Smooth muscle cell (in vitro differentiated cells): Measurements from ENCODE around the gene RIN3. TPM values are rescaled to one million over a fixed set of nuclear protein-coding genes. Genes with fewer than 3 reads are reported as not detected.

Experiments used
- DNase-seq: peaks from one replicate; lab custom pipeline; 2025; ENCODE audit not compliant: unreplicated experiment; lab: John Stamatoyannopoulos, UW
- H2AFZ ChIP-seq: fragments of 200-600 bp; sonication (generic); 2 replicates; pipeline ENCODE4 v1.6.0; 2016; ENCODE audit warnings: antibody characterized with exemption, low read depth, mild to moderate bottlenecking
- H3F3A ChIP-seq: fragments of 200-600 bp; sonication (generic); 2 replicates; pipeline ENCODE4 v1.6.0; 2017; ENCODE audit warnings: antibody characterized with exemption, low read depth
- H3K27ac ChIP-seq: fragments of 200-600 bp; sonication (generic); 2 replicates; pipeline ENCODE4 v1.5.1; 2016; ENCODE audit warnings: low read depth, mild to moderate bottlenecking
- H3K27me3 ChIP-seq: fragments of 200-600 bp; sonication (generic); 2 replicates; pipeline ENCODE4 v1.6.1; 2016; ENCODE audit warnings: low read depth, mild to moderate bottlenecking
- H3K36me3 ChIP-seq: fragments of 200-600 bp; sonication (generic); 2 replicates; pipeline ENCODE4 v1.5.1; 2016; ENCODE audit warnings: low read depth
- H3K4me1 ChIP-seq: fragments of 200-600 bp; sonication (generic); 2 replicates; pipeline ENCODE4 v1.5.1; 2016; ENCODE audit warnings: low read depth
- H3K4me2 ChIP-seq: fragments of 200-600 bp; sonication (generic); 2 replicates; pipeline ENCODE4 v1.6.0; 2016; ENCODE audit warnings: mild to moderate bottlenecking
- H3K4me3 ChIP-seq: fragments of 200-600 bp; sonication (generic); 2 replicates; pipeline ENCODE4 v1.5.1; 2016; ENCODE audit warnings: mild to moderate bottlenecking
- H3K79me2 ChIP-seq: fragments of 200-600 bp; sonication (generic); 2 replicates; pipeline ENCODE4 v1.6.0; 2016; ENCODE audit warnings: low read depth, mild to moderate bottlenecking
- H3K9ac ChIP-seq: fragments of 200-600 bp; sonication (generic); 2 replicates; pipeline ENCODE4 v1.6.0; 2016; ENCODE audit warnings: low read depth
- H3K9me3 ChIP-seq: fragments of 200-600 bp; sonication (generic); replicated peaks from 2 replicates; pipeline ENCODE4 v1.5.1; 2016; ENCODE audit warnings: low read depth
- H4K20me1 ChIP-seq: fragments of 200-600 bp; sonication (generic); 2 replicates; pipeline ENCODE4 v1.6.0; 2016; ENCODE audit warnings: low read depth
- CTCF ChIP-seq: fragments of 200-600 bp; sonication (generic); IDR thresholded peaks from 2 replicates; pipeline ENCODE4 v1.5.1; 2017; ENCODE audit warnings: borderline replicate concordance, mild to moderate bottlenecking, antibody characterized with exemption; ENCODE audit not compliant: insufficient read depth, poor library complexity, severe bottlenecking
- whole genome bisulfite sequencing: methylation state at CpG from one replicate; pipeline ENCODE4 v1.1.7; 2016; ENCODE audit warnings: low lambda C conversion rate; 5-methylcytosine and 5-hydroxymethylcytosine counted together
- polyA plus RNA-seq: library from polyadenylated mRNA; unstranded; fragments of >200 nt; fragmentation: Nextera tagmentation; extraction: Ambion mirVana; gene quantifications from 2 replicates; pipeline ENCODE4 v1.2.1, GENCODE V29; 2016
- total RNA-seq: library from RNA; depleted of rRNA; stranded (reverse); fragments of >200 nt; gene quantifications from 2 replicates; pipeline ENCODE4 v1.2.3, GENCODE V29; 2014

The RIN3 gene
- total and polyA plus RNA-seq, 2 experiments from 2014 or later: 2.7 to 3.8 TPM

GRCh38 chr14:92647797-92648279 is 134.3 kb downstream of the RIN3 start:
- H3K9me3 ChIP-seq: no peaks in the 10 kb centered on the region
- no peak for DNase-seq
- H3K27me3 ChIP-seq: no peaks in the 10 kb centered on the region
- peak overlapping the region; percentile 70 for H3K4me2 ChIP-seq
- no peak overlapping the region for H2AFZ ChIP-seq
- no peak for TF ChIP-seq CTCF
- H3K27ac ChIP-seq: peak overlapping the region; percentile 84
- 77% methylated on average over 4 of the region's 4 CpGs for WGBS
- peaks cover 6% of the 10 kb centered on the region for H3K4me1 ChIP-seq
- H3K79me2 ChIP-seq: no peaks in the 10 kb centered on the region
- H3F3A ChIP-seq: peaks cover 15% of the 10 kb centered on the region
- H3K36me3 ChIP-seq: no peaks in the 10 kb centered on the region
- H3K9ac ChIP-seq: peak overlapping the region; percentile 56
- no peaks in the 10 kb centered on the region for H4K20me1 ChIP-seq
- no peak overlapping the region for H3K4me3 ChIP-seq

GRCh38 chr14:92649066-92649465 is 135.5 kb downstream of the RIN3 start:
- Histone ChIP-seq H3K4me1 (peaks cover 6% of the 10 kb centered on the region), H3K9ac (no peak overlapping the region), H3K4me2 (no peak overlapping the region), H2AFZ (no peak overlapping the region), H3F3A (peaks cover 15% of the 10 kb centered on the region), H3K9me3 (no peaks in the 10 kb centered on the region), H3K27ac (no peak overlapping the region), H3K27me3 (no peaks in the 10 kb centered on the region), H3K4me3 (no peak overlapping the region), H3K36me3 (no peaks in the 10 kb centered on the region), H4K20me1 (no peaks in the 10 kb centered on the region), H3K79me2 (no peaks in the 10 kb centered on the region)
- DNase-seq: no peak
- TF ChIP-seq CTCF: no peak
- WGBS: 100% methylated on average over 7 of the region's 7 CpGs

- WGBS: 81% methylated on average over 17 of the region's 17 CpGs
- Histone ChIP-seq H3K79me2 (no peaks in the 10 kb centered on the region), H3K27me3 (no peaks in the 10 kb centered on the region), H3K36me3 (no peaks in the 10 kb centered on the region), H4K20me1 (no peaks in the 10 kb centered on the region), H3F3A (peaks cover 15% of the 10 kb centered on the region), H3K27ac (no peak overlapping the region), H3K4me2 (no peak overlapping the region), H3K4me1 (peaks cover 6% of the 10 kb centered on the region), H2AFZ (no peak overlapping the region), H3K9me3 (no peaks in the 10 kb centered on the region), H3K9ac (no peak overlapping the region), H3K4me3 (no peak overlapping the region)
- no peak for DNase-seq
- no peak for TF ChIP-seq CTCF
Measured at GRCh38 chr14:92649934-92650545, 136.5 kb downstream of the RIN3 start.

GRCh38 chr14:92650581-92651105 is 137.1 kb downstream of the RIN3 start:
- peaks cover 15% of the 10 kb centered on the region for H3F3A ChIP-seq
- H4K20me1 ChIP-seq: no peaks in the 10 kb centered on the region
- 91% methylated on average over 12 of the region's 12 CpGs for WGBS
- H3K4me3 ChIP-seq: no peak overlapping the region
- H3K27me3 ChIP-seq: no peaks in the 10 kb centered on the region
- no peak overlapping the region for H3K27ac ChIP-seq
- H3K9me3 ChIP-seq: no peaks in the 10 kb centered on the region
- DNase-seq: no peak
- TF ChIP-seq CTCF: no peak
- H3K4me1 ChIP-seq: peaks cover 6% of the 10 kb centered on the region
- H2AFZ ChIP-seq: no peak overlapping the region
- no peak overlapping the region for H3K4me2 ChIP-seq
- H3K36me3 ChIP-seq: no peaks in the 10 kb centered on the region
- H3K9ac ChIP-seq: no peak overlapping the region
- no peaks in the 10 kb centered on the region for H3K79me2 ChIP-seq
